ENCODE measurements around the gene CACNA1I. TPM values are rescaled to one million over a fixed set of nuclear protein-coding genes. Genes with fewer than 3 reads are reported as not detected.

The CACNA1I gene
- total RNA-seq, 1 experiment from 2014 or later = 0.90 TPM

GRCh38 chr22:39568278-39568981, 2.1 kb upstream of the CACNA1I start:
- CTCF ChIA-PET = no interaction called here
- Histone ChIP-seq H3K4me3 (ENCODE audit: low read depth, low read length, poor library complexity, severe bottlenecking) (no peak overlapping the region), H3K27me3 (replicated peaks; ENCODE audit: insufficient read depth, low read depth, low read length, poor library complexity) (no peaks in the 10 kb centered on the region), H3K36me3 (ENCODE audit: insufficient read depth, low read length, poor library complexity, severe bottlenecking) (no peaks in the 10 kb centered on the region), H3K4me1 (ENCODE audit: insufficient read depth, low read length, poor library complexity, severe bottlenecking) (peaks cover 11% of the 10 kb centered on the region), H3K27ac (ENCODE audit: low read depth, low read length, poor library complexity, severe bottlenecking) (peak overlapping the region; percentile 32), H3K9me3 (ENCODE audit: low read depth, low read length, poor library complexity, severe bottlenecking) (no peaks in the 10 kb centered on the region)
- BruUV-seq (replicated peaks) = no TSS peak
- TF ChIP-seq EZH2 (IDR thresholded peaks at IDR 0.05; ENCODE audit: borderline replicate concordance, low read depth, low read length, poor library complexity, severe bottlenecking) = no peak
- TF ChIP-seq CTCF (conservative IDR thresholded peaks at IDR 0.05; ENCODE audit: low read depth, low read length) = no peak
- intact Hi-C loops (cut with micrococcal nuclease; ENCODE audit: unreplicated experiment) = no loop called here
- no peak for DNase-seq (ENCODE audit: low spot score)
- POLR2A ChIA-PET (ENCODE audit: low non-redundant PET) = no interaction called here

GRCh38 chr22:39569066-39569465, 1.5 kb upstream of the CACNA1I start:
- ChIA-PET POLR2A (ENCODE audit: low non-redundant PET) (no interaction called here), CTCF (interaction anchor here (0.6 kb wide), 1 partner anchor 87 kb away, joined by 4 read pairs; no protein-coding TSS in a partner anchor)
- Histone ChIP-seq H3K36me3 (ENCODE audit: insufficient read depth, low read length, poor library complexity, severe bottlenecking) (no peaks in the 10 kb centered on the region), H3K4me3 (ENCODE audit: low read depth, low read length, poor library complexity, severe bottlenecking) (no peak overlapping the region), H3K27me3 (replicated peaks; ENCODE audit: insufficient read depth, low read depth, low read length, poor library complexity) (no peaks in the 10 kb centered on the region), H3K4me1 (ENCODE audit: insufficient read depth, low read length, poor library complexity, severe bottlenecking) (peaks cover 11% of the 10 kb centered on the region), H3K9me3 (ENCODE audit: low read depth, low read length, poor library complexity, severe bottlenecking) (no peaks in the 10 kb centered on the region), H3K27ac (ENCODE audit: low read depth, low read length, poor library complexity, severe bottlenecking) (peak overlapping the region; percentile 32)
- no peak for DNase-seq (ENCODE audit: low spot score)
- no TSS peak for BruUV-seq (replicated peaks)
- TF ChIP-seq CTCF (conservative IDR thresholded peaks at IDR 0.05; ENCODE audit: low read depth, low read length) (no peak), EZH2 (IDR thresholded peaks at IDR 0.05; ENCODE audit: borderline replicate concordance, low read depth, low read length, poor library complexity, severe bottlenecking) (no peak)
- intact Hi-C loops (cut with micrococcal nuclease; ENCODE audit: unreplicated experiment) = no loop called here

- H3K36me3 ChIP-seq (ENCODE audit: insufficient read depth, low read length, poor library complexity, severe bottlenecking) = no peaks in the 10 kb centered on the region
- peaks cover 11% of the 10 kb centered on the region for H3K4me1 ChIP-seq (ENCODE audit: insufficient read depth, low read length, poor library complexity, severe bottlenecking)
- peak overlapping the region; percentile 73 for H3K27ac ChIP-seq (ENCODE audit: low read depth, low read length, poor library complexity, severe bottlenecking)
- intact Hi-C loops (cut with micrococcal nuclease; ENCODE audit: unreplicated experiment) = no loop called here
- no peaks in the 10 kb centered on the region for H3K27me3 ChIP-seq (replicated peaks; ENCODE audit: insufficient read depth, low read depth, low read length, poor library complexity)
- H3K9me3 ChIP-seq (ENCODE audit: low read depth, low read length, poor library complexity, severe bottlenecking) = no peaks in the 10 kb centered on the region
- ChIA-PET CTCF (interaction anchor here (0.6 kb wide), 1 partner anchor 363 kb away, joined by 3 read pairs; no protein-coding TSS in a partner anchor), POLR2A (ENCODE audit: low non-redundant PET) (no interaction called here)
- peak; percentile 51 for DNase-seq (ENCODE audit: low spot score)
- TF ChIP-seq EZH2 (IDR thresholded peaks at IDR 0.05; ENCODE audit: borderline replicate concordance, low read depth, low read length, poor library complexity, severe bottlenecking) (no peak), CTCF (conservative IDR thresholded peaks at IDR 0.05; ENCODE audit: low read depth, low read length) (no peak)
- no TSS peak for BruUV-seq (replicated peaks)
- no peak overlapping the region for H3K4me3 ChIP-seq (ENCODE audit: low read depth, low read length, poor library complexity, severe bottlenecking)
These were observed 327 bp upstream of the CACNA1I start for GRCh38 chr22:39570226-39570625.
